Measurements from ENCODE around the gene STRA6.
"Not testable (repeated sequence)": the region's sequence is repeated elsewhere in the genome, so short reads cannot be mapped to it uniquely, and the experiment has no call there.

DNA sequence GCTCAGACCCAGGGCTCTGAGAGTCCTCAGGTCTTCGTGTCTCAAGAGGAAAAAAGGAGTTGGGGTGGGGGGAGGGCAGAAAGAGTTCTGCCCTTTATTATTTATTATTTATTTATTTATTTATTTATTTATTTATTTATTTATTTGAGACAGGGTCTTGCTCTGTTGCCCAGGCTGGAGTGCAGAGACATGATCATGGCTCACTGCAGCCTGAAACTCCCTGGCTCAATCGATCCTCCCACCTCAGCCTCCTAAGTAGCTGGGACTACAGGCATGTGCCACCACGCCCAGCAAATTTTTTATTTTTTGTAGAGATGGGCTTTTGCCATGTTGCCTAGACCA lies 40.4 kb downstream of the STRA6 start:
- TF ChIP-seq YY1 (IDR thresholded peaks at IDR 0.05; ENCODE audit: insufficient read depth, insufficient read length); SUZ12 (IDR thresholded peaks at IDR 0.05; ENCODE audit: extremely low read depth, insufficient read depth, insufficient read length); ZNF274 (IDR thresholded peaks at IDR 0.05; ENCODE audit: low read depth, low read length): not testable (repeated sequence)

Measured in NT2/D1 (cell line).